ENCODE data around the gene TRIM9. TPM values are rescaled to one million over a fixed set of nuclear protein-coding genes. Genes with fewer than 3 reads are reported as not detected.

Gene TRIM9
- total RNA-seq, 1 experiment from 2014 or later: 2.6 TPM

DNA sequence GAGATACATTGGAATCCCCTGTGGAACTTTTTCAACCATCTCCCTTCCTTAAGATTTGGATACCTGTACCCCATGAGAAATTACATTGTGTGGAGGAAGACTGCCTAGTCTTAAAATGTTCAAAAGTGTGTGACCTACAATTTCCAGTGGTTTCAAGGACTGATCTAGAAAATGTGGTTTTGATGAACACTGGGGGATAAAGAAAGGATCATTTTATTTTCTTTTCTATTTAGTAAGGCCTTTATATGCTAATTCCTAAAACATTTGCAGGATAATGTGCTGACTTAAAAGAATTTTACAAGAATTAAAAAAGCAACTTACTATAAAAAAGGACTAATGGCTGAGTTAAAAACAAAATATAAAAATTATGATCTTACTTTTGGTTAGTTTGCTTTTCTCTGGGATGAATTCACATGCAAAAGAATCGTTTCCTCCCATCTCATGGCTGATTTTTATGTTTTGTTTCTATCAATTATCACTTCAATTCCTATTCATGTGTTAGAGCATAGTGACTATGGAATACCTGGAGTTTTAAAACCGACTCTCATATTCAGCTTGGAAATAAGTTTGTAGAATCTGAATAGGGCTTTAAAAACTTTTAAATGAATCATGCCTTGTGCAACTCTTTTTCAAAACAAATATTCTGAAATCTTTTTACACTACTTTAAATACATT is 110.7 kb downstream of the TRIM9 start:
- intact Hi-C loops (cut with micrococcal nuclease): no loop called here

GRCh38 chr14:50979941-50980850 is 114.7 kb downstream of the TRIM9 start:
- intact Hi-C loops (cut with micrococcal nuclease): no loop called here
- CTCF ChIA-PET: no interaction called here
- H3K4me1 ChIP-seq (ENCODE audit: insufficient read depth, low read length): no peaks in the 10 kb centered on the region
- DNase-seq (no peak), ATAC-seq (no peak)
- H3K4me2 ChIP-seq (ENCODE audit: low read length): no peak overlapping the region
- no TSS peak for BruUV-seq (replicated peaks)
- H3F3A ChIP-seq (ENCODE audit: low read length, unreplicated experiment): no peaks in the 10 kb centered on the region
- no peak overlapping the region for H3K9ac ChIP-seq (ENCODE audit: low read length)
- no peak for TF ChIP-seq EZH2 (IDR thresholded peaks at IDR 0.05; ENCODE audit: low read length, unreplicated experiment)
- TF ChIP-seq CTCF (conservative IDR thresholded peaks at IDR 0.05; ENCODE audit: low read depth, low read length): no peak
- TF ChIP-seq EZH2phosphoT487 (IDR thresholded peaks at IDR 0.05; ENCODE audit: borderline replicate concordance, low read length): no peak
- H3K27ac ChIP-seq (ENCODE audit: low read length): no peak overlapping the region
- peaks cover 11% of the 10 kb centered on the region; the same call in 1 of the 2 replicates for H3K27me3 ChIP-seq (ENCODE audit: low read length)
- no peaks in the 10 kb centered on the region for H4K20me1 ChIP-seq (ENCODE audit: low read length)
- no peaks in the 10 kb centered on the region for H3K9me2 ChIP-seq (replicated peaks; ENCODE audit: low read length)
- no peak overlapping the region for H2AFZ ChIP-seq (ENCODE audit: low read length)
- no peaks in the 10 kb centered on the region for H3K36me3 ChIP-seq (ENCODE audit: low read depth, low read length)
- H3K79me2 ChIP-seq (ENCODE audit: low read length): no peaks in the 10 kb centered on the region
- H3K4me3 ChIP-seq (ENCODE audit: low read length): no peak overlapping the region
- no peaks in the 10 kb centered on the region for H3K9me3 ChIP-seq (ENCODE audit: low read length)
- POLR2A ChIA-PET (ENCODE audit: unreplicated experiment): interaction anchor here (0.8 kb wide), 1 partner anchor 972 kb away, joined by 4 read pairs; no protein-coding TSS in a partner anchor

More for the DNA sequence above, 110.7 kb downstream of the TRIM9 start:
- DNase-seq (no peak), ATAC-seq (no peak)
- Histone ChIP-seq H2AFZ (ENCODE audit: low read length) (no peak overlapping the region), H3K4me2 (ENCODE audit: low read length) (no peak overlapping the region), H3K79me2 (ENCODE audit: low read length) (no peaks in the 10 kb centered on the region), H3K27me3 (ENCODE audit: low read length) (0 out of 2 replicates have a peak, but pooled peaks cover 3% of the 10 kb centered on the region), H3K9me3 (ENCODE audit: low read length) (no peaks in the 10 kb centered on the region), H3K36me3 (ENCODE audit: low read depth, low read length) (no peaks in the 10 kb centered on the region), H3K4me3 (ENCODE audit: low read length) (no peak overlapping the region), H3K9ac (ENCODE audit: low read length) (no peak overlapping the region), H3K9me2 (replicated peaks; ENCODE audit: low read length) (no peaks in the 10 kb centered on the region), H4K20me1 (ENCODE audit: low read length) (no peaks in the 10 kb centered on the region), H3K4me1 (ENCODE audit: insufficient read depth, low read length) (no peaks in the 10 kb centered on the region), H3K27ac (ENCODE audit: low read length) (no peak overlapping the region), H3F3A (ENCODE audit: low read length, unreplicated experiment) (no peaks in the 10 kb centered on the region)
- ChIA-PET POLR2A (ENCODE audit: unreplicated experiment) (no interaction called here), CTCF (no interaction called here)
- TF ChIP-seq CTCF (conservative IDR thresholded peaks at IDR 0.05; ENCODE audit: low read depth, low read length) (no peak), EZH2 (IDR thresholded peaks at IDR 0.05; ENCODE audit: low read length, unreplicated experiment) (no peak), EZH2phosphoT487 (IDR thresholded peaks at IDR 0.05; ENCODE audit: borderline replicate concordance, low read length) (no peak)
- BruUV-seq (replicated peaks): no TSS peak
